ENCODE results near the gene ATG7.
"Not testable (repeated sequence)": the region's sequence is repeated elsewhere in the genome, so short reads cannot be mapped to it uniquely, and the experiment has no call there.

ATG7 gene

DNA sequence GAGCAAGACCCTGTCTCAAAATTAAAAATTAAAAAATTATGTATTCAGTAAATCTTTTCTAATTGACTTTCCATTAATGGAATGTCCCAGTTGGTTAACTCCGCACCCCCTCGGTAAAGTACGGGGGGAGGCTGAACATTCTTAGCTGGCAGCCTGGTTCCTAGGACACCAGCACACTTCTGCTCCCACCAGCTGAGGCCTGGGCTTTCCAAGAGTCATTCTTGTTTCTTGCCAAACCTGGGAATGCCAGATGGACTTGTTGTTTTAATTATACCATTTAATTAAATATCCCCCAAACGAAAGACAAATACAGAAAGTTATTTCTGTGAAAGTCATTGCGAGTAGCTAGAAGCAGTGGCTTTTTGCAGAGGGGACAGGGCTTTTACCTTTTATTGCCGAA is 192.2 kb downstream of the ATG7 start:
- peak; percentile 42 for DNase-seq (ENCODE audit: low spot score)

DNA sequence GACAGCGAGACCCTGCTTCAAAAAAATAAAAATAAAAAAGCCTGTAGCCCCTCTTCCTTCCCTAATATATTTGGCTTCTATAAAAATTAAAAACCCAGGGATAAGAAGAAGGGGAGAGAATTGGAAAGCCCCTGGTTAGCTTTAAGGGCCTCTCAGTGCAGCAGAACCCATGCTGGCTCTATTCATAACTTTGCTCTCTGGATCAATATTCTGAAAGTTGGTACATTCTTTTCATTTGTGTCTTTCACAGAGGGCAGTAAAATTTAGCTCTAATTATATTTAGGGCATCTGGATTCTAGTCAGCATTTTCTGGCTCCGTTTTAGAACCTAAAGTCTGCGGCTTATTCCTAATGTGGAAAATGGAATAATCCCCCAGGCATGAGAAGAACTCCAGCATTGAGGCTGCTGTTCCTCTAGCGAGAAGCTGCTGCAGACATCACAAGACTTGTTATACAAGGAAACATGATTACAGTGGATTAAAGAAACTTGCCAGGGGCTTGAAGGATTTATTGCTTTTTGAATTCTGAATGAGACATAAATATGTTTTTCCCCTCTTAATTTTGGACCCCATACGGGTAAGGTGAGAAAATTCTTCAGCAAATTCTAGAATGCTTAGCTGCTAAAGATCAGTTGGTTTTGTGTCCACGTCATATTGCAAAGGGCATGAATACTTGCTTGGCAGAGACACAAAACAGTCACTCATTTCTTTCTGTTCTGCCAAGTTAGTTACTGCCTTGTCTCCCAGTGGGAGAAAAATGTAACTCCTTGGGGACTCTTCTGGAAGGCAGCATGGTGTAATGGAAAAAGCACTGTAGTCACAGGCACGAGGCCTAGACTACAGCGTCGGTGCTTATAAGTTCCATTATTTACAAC is 193.8 kb downstream of the ATG7 start:
- DNase-seq (ENCODE audit: low spot score): peak; percentile 16

DNA sequence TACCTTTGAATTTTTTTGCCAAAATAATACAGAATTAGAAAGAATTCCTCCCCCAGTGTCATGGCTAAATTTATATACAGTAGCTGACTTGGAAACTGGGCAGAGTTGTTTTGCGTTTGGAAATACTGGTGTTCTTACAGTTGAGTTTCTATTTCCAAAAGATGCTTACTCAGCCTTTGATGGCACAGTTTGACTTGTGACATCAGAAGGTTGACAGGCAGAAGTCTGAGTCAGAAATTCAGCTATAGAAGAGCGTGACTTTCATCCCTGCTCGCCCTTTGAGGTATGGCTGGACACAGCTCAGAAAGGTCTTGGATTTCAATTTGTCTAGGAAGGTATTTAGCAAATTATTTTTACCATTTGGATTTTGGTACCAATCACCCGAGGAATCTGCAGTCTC is 195.7 kb downstream of the ATG7 start:
- DNase-seq (ENCODE audit: low spot score): no peak

DNA sequence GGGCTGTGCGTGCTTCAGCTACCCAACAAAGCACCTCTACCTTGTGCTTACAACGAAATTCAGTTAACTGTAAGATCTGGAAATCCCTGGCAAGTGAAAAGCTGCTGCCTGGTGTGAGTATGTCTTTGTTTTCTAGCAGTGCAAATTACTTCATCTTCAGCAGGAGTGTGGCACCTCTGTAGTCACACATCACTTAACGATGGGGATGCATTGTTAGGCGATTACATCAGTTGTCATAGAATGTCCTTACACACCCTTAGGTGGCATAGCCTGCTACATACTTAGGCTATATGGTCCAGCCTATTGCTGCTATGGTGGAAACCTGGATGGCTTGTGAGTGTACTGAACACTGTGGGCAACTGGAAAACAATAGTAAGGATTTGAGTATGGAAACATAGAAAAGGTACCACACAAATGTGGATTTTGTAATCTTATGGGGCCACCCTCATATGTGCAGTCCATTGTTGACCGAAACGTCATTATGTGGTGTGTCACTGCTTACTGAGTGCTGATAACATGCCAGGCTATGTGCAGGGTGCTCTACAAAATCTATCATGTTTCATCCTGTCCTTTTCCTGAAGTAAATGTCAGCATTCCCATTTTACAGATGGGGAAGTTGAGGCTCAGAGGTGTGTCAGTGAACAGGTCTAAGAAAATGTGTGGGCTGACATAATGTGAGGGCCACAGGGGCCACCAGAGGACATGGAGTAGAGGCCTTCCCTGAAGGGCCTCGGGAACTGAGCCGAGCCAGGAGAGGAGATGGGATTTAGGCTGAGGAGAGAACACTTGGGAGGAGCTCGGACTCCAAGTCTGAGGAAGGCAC is 198.0 kb downstream of the ATG7 start:
- DNase-seq (ENCODE audit: low spot score): no peak

DNA sequence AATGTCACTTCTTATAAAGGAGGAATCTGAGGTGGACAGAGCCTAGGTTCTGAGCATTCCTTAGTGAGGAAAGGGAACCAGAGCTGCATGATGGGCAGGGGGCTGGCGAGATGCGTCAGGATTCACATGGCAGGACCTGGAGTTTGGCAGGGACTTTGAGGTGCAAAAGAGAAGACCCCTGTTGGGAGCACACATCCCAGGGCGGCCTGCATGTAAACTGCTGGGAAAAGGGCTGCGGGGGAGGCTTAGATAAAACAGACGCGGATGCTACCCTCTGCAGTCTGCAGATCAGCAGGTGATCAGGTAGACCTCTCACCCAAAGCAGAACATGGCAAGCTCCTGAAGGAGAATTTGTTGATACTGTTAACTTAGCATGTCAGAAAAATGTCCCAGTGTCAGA is 203.1 kb downstream of the ATG7 start:
- no peak for DNase-seq (ENCODE audit: low spot score)

DNA sequence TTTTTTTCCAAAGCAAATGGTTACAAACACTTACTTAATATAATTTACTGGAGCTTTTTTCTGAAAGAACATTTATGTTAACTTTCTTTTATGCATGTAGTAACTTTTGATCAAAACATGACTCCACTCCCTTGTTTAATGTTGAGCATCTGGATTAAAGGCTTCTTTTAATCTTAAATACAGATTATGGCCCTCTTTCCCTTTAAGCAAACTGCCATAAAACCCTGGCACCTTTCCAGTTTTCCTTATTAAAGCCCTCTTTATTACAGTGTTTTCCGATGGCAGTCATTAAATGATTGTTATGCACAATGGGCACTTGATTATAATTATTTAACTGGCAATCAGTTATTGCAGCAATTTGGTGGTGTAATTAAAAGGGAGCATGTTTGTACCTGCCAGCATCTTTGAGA is 204.5 kb downstream of the ATG7 start:
- DNase-seq (ENCODE audit: low spot score): no peak

DNA sequence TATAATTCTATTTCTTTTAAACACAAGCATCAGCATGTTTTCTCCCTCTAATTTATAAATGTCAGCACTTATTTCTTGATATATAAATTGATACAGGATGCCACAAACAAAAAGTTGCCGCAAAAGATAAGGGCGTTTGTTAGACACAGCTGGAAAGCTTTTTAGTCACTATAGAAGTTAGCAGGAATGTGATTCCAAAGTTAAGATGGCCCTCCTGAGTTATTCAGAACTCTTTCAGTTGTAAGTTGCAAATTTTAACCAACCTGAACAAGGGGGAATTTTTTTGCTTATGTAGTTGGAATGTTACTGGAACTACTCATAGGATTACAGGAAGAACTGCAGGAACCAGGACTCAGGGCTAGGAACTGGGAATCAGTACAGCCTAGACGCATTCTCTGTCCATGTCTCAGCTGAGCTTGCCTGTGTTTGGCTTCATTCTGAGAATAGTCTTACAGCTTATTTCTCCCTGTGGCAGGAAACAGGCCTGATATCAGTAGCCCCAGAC is 205.3 kb downstream of the ATG7 start:
- no peak for DNase-seq (ENCODE audit: low spot score)

DNA sequence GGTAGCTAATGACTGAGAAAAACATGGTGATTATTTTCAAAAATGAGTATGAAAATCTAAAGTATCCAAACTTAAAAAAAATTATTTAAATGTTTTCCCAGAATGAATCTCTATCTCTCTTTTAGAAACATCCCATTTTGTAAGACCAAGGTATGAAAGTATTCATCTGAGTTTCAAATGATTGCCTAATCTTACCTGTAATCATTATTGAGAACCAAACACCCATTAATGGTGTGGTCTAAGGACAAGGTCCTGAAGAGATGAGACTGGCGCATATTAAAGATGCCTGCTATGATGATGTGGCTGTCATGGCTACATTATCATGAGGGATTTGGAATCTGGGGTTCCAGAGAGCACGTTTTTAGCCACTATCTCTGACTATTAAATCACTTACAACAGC is 206.0 kb downstream of the ATG7 start:
- no peak for DNase-seq (ENCODE audit: low spot score)

DNA sequence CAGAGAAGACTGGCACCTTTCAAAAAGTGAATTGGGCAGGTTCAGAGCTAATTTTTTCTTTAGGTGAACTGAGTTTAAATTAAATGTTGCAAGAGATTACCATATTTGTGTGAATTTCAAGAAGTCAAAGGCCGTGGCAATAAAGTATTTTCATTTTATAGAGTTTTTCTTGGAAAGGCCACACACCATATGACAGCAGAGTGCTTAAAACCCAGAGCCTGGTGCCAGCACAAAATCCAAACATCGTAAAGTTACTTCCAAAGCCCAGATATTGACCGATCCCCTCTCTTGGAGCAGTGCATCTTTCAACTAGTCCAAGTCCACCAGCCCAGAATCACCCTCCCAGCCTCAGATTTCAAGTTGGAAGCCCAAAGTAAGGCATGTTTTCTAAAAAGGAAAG is 207.0 kb downstream of the ATG7 start:
- DNase-seq (ENCODE audit: low spot score): no peak

DNA sequence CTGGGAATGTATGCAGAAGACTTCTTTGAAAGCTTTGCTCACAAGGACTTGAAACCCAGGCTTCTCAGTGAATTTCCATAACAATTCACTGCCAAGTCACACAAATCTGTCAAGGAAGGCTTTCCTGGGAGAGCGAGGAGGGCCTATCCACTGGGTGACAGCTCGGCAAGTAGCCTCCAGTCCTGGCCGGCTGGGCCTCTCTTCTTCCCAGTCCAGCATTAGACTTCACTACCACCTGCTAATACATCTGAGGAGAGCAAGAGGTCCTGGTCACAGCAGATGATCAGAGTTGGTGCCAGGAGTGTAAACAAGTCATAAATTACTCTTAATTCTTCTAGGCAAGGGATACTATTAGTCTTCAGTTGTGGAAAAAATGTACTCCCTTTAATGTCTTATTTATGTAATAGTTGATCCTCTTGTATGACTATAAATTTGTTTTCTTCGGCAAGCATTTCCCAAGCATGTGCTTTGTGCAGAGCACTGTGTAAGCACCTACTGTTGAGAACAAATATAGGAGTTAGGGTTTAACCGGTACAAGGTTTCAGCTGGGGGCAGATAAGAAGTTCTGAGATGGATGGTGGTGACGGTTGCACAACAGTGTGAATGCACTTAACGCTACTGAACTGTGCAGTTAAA is 208.6 kb downstream of the ATG7 start:
- no peak for DNase-seq (ENCODE audit: low spot score)

DNA sequence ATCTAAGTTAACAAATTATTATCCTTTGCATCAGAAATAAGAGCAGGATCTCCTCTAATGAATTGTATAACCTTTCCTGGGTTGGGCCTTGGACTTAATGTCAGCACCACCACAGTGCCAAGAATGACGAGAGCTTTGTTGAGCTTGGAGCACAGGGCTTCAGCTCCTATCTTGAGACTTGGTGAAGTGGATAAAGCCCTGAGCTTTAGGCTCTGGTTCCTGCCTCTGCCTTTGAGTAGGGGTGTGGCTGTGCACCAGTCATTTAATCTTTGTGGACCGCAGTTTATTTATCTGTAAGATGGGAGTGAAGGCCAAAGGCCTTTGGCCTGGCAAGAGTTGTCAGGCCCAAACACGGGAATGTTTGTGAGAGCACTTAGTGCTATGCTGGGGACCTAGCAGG is 209.4 kb downstream of the ATG7 start:
- no peak for DNase-seq (ENCODE audit: low spot score)

DNA sequence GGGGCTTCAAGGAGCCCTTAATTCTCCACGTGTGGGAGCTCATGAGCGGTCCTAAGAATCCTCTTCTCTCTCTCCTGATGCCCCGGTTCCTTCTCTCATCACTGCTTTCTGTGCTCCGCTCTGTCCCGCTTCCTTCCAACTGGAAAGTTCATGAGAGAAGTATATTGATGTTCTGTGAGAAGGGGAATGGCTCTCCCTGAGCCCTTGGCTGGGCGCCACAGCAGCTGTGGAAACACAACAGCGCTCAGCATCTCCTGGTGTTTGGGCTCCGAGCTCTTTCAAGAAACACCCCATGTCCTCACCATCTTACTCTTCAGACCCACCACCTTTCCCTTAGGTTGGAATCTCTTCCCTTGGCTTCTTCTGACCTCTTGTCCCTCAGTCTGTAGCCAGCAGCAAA is 209.8 kb downstream of the ATG7 start:
- no peak for DNase-seq (ENCODE audit: low spot score)

DNA sequence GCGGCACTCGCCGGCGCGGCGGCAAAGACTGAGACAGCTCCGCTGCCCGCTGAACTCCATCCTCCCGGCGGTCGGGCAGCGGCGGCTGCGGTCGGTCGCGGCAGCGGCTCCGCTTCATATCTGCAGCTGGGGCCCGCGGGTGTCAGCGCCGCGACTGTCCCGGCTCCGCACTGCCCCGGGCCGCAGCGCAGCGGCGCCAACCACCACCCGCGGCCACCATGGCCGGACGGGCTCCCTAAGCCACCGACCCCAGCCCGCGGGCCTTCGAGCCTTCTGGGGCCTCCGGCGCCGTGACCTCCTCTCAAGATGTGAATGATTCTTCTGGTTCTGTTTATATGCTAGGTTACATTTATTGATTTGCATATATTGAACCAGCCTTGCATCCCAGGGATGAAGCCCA is 216.2 kb downstream of the ATG7 start:
- not testable (repeated sequence) for DNase-seq (ENCODE audit: low spot score)

DNA sequence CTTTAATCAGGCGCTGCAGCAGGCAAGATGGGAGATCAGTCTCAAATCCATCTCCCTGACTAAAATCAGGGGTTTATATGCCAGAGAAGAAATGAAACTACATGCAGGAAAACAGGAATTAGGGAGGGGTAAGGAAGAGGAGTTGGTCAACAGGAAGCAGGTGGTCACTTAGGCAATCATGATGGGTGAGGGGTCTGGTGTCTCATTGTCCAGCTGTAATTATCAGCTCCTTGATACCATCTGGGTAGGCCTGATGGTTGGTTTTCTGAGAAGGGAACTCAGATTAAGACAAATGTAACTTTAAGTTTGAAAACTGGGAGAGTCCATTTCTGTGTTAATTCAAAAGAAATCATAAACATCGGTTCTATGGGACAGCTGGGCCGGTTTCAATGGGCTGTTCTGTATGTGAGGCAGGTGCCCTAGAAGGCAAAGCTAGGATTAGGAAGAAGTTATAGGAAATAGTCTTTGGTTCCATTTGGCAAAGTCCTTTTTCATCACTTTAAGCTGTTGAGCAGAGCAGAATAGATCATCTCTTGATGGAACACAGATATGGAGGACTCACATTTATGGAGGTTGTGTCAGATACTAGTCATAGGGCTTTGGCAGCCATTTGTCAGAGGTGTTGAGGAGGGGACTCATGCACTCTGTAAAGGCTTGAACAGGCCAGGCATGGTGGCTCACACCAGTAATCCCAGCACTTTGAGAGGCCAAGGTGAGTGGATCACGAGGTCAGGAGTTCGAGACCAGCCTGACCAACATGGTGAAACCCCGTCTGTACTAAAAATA is 222.1 kb downstream of the ATG7 start:
- DNase-seq (ENCODE audit: low spot score): no peak

DNA sequence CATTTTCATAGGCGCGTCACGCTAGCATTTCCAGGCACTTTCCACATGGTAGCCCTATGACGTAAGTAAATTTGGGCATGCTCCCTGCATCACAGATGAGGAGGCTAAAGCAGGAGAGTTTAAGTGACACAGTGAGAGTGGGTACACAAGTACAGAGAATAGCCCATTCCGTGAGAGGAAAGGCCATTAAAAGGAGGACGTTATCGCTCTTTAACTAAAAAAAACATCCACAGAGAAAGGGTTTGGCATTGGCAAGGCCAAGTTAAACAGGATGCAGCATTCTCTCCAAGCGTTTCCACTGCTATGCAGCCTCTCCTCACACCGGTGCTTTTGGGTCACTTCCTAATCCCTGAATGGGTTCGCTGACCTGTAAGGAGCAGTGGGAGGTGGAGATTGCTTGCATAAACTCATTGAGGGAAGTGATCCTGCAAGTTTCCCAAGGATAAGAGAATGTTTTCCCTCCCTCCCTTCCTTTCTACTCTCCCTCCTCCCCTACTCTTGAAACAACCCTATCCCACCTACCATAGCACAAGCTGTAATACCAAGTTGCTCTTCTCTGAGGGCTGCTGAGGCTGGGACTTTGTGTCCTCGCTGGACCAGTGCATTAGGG is 223.9 kb downstream of the ATG7 start:
- no peak for DNase-seq (ENCODE audit: low spot score)

DNA sequence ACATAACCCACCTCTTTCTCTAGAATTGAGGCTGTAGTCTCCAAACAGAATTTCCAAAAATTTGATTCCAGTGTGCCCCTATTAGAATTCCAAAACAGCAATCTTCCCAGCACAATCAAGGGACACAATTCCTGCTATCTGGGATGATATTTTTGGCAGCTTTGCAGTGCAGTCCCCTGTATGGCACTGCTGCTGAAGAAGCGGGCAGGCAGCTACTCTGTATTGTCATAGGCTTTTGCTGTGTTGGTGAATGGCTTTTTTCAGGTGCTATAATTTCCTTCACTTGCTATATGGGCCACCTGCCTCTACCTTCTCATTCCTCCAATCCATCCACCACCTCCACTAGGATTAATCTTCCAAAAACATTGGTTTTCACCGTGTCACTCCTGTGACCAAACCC is 226.0 kb downstream of the ATG7 start:
- no peak for DNase-seq (ENCODE audit: low spot score)

DNA sequence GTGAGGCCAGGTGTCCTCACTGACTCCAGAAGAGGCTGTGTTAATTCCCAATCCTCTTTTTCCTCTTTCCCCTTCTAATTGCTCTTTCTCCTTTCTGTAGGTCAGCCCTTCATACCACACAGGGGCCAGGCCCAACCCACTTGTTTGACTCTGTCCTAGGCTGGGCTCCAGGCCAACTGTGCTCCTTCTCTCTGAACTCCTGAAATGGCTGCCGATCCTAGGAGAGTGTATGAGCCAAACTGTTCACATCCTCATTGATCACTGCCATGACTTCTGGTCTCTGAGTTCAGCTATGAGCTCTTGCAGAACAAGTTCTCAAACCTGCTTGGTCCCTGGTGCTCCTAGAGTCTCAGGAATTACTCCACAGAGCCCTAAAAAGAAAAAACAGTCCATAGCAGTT is 226.4 kb downstream of the ATG7 start:
- DNase-seq (ENCODE audit: low spot score): no peak

DNA sequence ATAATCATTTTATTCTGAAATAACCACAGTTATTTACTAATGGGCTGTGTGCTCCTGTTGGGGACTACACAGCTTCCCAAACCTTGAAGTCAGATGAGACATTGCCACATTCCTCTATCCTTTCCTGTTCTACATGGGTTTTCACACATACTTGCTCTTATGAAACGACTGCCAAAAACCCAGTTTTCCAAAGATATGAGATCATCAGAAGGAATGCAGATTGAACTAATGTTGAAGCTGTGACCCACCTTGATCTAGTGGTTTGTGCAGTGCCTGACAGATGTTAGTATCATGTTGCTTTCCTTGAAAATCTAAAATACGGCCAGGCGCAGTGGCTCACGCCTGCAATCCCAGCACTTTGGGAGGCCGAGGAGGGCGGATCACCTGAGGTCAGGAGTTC is 226.9 kb downstream of the ATG7 start:
- DNase-seq (ENCODE audit: low spot score): no peak

DNA sequence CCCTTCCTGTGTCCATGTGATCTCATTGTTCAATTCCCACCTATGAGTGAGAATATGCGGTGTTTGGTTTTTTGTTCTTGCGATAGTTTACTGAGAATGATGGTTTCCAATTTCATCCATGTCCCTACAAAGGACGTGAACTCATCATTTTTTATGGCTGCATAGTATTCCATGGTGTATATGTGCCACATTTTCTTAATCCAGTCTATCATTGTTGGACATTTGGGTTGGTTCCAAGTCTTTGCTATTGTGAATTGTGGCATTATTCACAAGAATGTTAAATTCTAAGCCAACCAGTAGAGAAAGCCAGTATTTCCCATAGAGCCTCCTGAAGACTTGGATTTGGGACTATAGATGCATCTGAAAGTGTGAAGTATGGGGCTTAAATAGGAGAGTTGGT is 230.2 kb downstream of the ATG7 start:
- not testable (repeated sequence) for DNase-seq (ENCODE audit: low spot score)

DNA sequence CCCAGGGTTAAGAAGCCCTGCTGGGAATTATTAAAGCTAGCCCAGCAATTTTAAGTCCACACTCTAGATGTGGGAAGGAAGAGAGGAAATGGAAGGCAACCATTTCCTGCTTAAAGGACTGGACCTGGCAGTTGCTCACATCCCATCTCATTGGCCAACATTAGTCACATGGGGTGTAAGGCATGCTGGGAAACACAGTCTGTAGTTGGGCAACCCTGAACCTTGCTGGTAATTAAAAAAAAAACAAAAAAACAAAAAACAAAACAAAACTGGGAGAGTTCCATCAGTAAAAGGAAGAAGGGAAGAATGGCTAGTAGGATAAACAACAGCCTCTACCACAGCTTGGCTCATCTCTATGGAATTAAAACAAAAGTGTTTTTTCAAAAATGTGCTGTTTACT is 235.5 kb downstream of the ATG7 start:
- DNase-seq (ENCODE audit: low spot score): no peak
